Transverse colon (tissue), 4 donors: Measurements from ENCODE around the gene VASN. TPM values are rescaled to one million over a fixed set of nuclear protein-coding genes. Genes with fewer than 3 reads are reported as not detected.

Source experiments
- DNase-seq: peaks from one replicate; pipeline ENCODE4 v3.0.0-alpha.2; 2019
- H3K27ac ChIP-seq, 4 donors: fragments of 200-600 bp; sonication (generic); 2 replicates each; pipeline ENCODE4 v1.5.1; 2016 to 2018; ENCODE audit warnings: inconsistent platforms in 4 of 4
- H3K27me3 ChIP-seq: fragments of 200-600 bp; sonication (generic); 2 replicates; pipeline ENCODE4 v1.5.1; 2017; ENCODE audit warnings: inconsistent platforms
- H3K36me3 ChIP-seq, 4 donors: fragments of 200-600 bp; sonication (generic); 2 replicates each; pipeline ENCODE4 v1.5.1; 2017 to 2019; ENCODE audit warnings: inconsistent platforms in 4 of 4
- H3K4me1 ChIP-seq, 4 donors: fragments of 200-600 bp; sonication (generic); 2 replicates each; pipeline ENCODE4 v1.5.1; 2017 to 2020; ENCODE audit warnings: inconsistent platforms in 4 of 4
- H3K4me3 ChIP-seq, 4 donors: fragments of 200-600 bp; sonication (generic); 1 replicate in 1 of 4; 2 replicates in 3 of 4; pipeline versions ENCODE4 v1.5.1 to v1.6.1; 2017 to 2019; ENCODE audit warnings: inconsistent platforms in 4 of 4
- H3K9me3 ChIP-seq, 2 donors: fragments of 200-600 bp; sonication (generic); 2 replicates each; pipeline ENCODE4 v1.5.1; 2017 to 2019; ENCODE audit warnings: inconsistent platforms in 2 of 2
- CTCF ChIP-seq, 5 experiments: fragments of 200-600 bp in 3 of 5; fragments of 450-650 bp in 2 of 5; sonication (generic) in 3 of 5; IDR thresholded peaks; 1 replicate in 2 of 5; 2 replicates in 3 of 5; pipeline ENCODE4 v1.5.1; 2016 to 2017; ENCODE audit warnings: antibody characterized with exemption in 5 of 5, inconsistent platforms in 3 of 5, mild to moderate bottlenecking in 2 of 5, moderate library complexity in 1 of 5
- EP300 ChIP-seq: sonication (generic); formaldehyde crosslinking; IDR thresholded peaks from one replicate; pipeline ENCODE4 v1.6.1; 2017; ENCODE audit warnings: antibody characterized with exemption, low read depth
- POLR2A ChIP-seq: fragments of 450-650 bp; IDR thresholded peaks from one replicate; pipeline ENCODE4 v1.6.1; 2016; ENCODE audit warnings: antibody characterized with exemption, mild to moderate bottlenecking, moderate library complexity
- POLR2AphosphoS5 ChIP-seq, 3 donors: sonication (generic); formaldehyde crosslinking; IDR thresholded peaks; one replicate each; pipeline ENCODE4 v1.6.1; 2016; ENCODE audit warnings: antibody characterized with exemption in 3 of 3
- WGBS, 2 donors: methylation state at CpG; one replicate each; pipeline ENCODE4 v1.1.5; 2018; ENCODE audit warnings: low coverage in 1 of 2; 5-methylcytosine and 5-hydroxymethylcytosine counted together
- in situ Hi-C, 4 donors: fragments of 200-750 bp; cut with MboI; loops; one replicate each; pipeline versions ENCODE4 v1.15.0 to v1.15.1; 2017; ENCODE audit warnings: low sequenced_read_pairs in 3 of 4, low pct_ligation_motif_present in 1 of 4, low pct_unique_long_range_greater_than_20kb in 1 of 4
- intact Hi-C: fragments of 100-400 bp; cut with DNase I; formaldehyde crosslinking; loops from one replicate; pipeline ENCODE4 v1.15.1; 2023; ENCODE audit warnings: low total_unique reads
- total RNA-seq, 4 donors: library from RNA; depleted of rRNA; stranded (reverse); fragments of >200 nt; gene quantifications; one replicate each; pipeline ENCODE4 v1.1.0, GENCODE V29; 2016

Gene VASN
- total RNA-seq, 4 donors from 2014 or later = 3.4 to 18.7 (median 9.0) TPM

- TF ChIP-seq POLR2AphosphoS5 (IDR thresholded peaks at IDR 0.05) (peak in 2 of 3 donors; percentile 47 to 49), CTCF (IDR thresholded peaks at IDR 0.05) (peak in 1 of 5 experiments; percentile 43), EP300 (no peak), POLR2A (peak; percentile 64)
- Histone ChIP-seq H3K36me3 (no peaks in the 10 kb centered on the region), H3K4me3 (peak overlapping the region; percentile 79 to 98 (median 93)), H3K27me3 (no peaks in the 10 kb centered on the region), H3K27ac (peak overlapping the region; percentile 92 to 99 (median 96)), H3K4me1 (peaks cover 20 to 54% (median 31%) of the 10 kb centered on the region in 4 donors), H3K9me3 (no peaks in the 10 kb centered on the region)
- peak; percentile 72 for DNase-seq
- intact Hi-C loops (no loop called here), in situ Hi-C loops (loop anchor here in 1 of 4 donors (10.0 kb wide), 1 partner anchor 61 kb away; the partner anchor contains the start of gene PAM16)
- 0 to 1% methylated on average over 3 to 27 of the region's 44 CpGs for WGBS, 2 donors
These were observed 44.0 kb downstream of the VASN start for GRCh38 chr16:4415538-4416199.

GRCh38 chr16:4416200-4417032 is 44.8 kb downstream of the VASN start, which contains the start of gene CORO7:
CORO7 (minus strand) TSS chr16:4416596; CDS start chr16:4416518, 78 bp downstream.
- 0% methylated on average over 48 of the region's 92 CpGs; no CpG with 5 or more reads in 1 of the 2 donors for WGBS, 2 donors
- Histone ChIP-seq H3K27me3 (no peaks in the 10 kb centered on the region), H3K4me1 (peaks cover 17 to 49% (median 29%) of the 10 kb centered on the region in 4 donors), H3K9me3 (no peaks in the 10 kb centered on the region), H3K27ac (peak within 1 kb of the TSS; percentile 92 to 99 (median 96)), H3K4me3 (peak within 1 kb of the TSS; percentile 79 to 98 (median 93)), H3K36me3 (no peaks in the 10 kb centered on the region)
- TF ChIP-seq POLR2A (peak; percentile 82), EP300 (no peak), POLR2AphosphoS5 (IDR thresholded peaks at IDR 0.05) (peak; percentile 81 to 91 (median 90)), CTCF (IDR thresholded peaks at IDR 0.05) (peak in 1 of 5 experiments; percentile 45)
- intact Hi-C loops (no loop called here), in situ Hi-C loops (loop anchor here in 1 of 4 donors (10.0 kb wide), 1 partner anchor 62 kb away; the partner anchor contains the start of gene PAM16)
- peak; percentile 98 for DNase-seq

GRCh38 chr16:4419402-4419959 is 47.8 kb downstream of the VASN start:
- TF ChIP-seq EP300 (no peak), CTCF (IDR thresholded peaks at IDR 0.05) (no peak), POLR2A (no peak), POLR2AphosphoS5 (IDR thresholded peaks at IDR 0.05) (no peak)
- Histone ChIP-seq H3K4me1 (peaks cover 16 to 38% (median 27%) of the 10 kb centered on the region in 4 donors), H3K27ac (peak overlapping the region in 3 of 4 donors; percentile 14 to 46 (median 34)), H3K27me3 (no peaks in the 10 kb centered on the region), H3K9me3 (no peaks in the 10 kb centered on the region), H3K36me3 (no peaks in the 10 kb centered on the region), H3K4me3 (no peak overlapping the region)
- WGBS, 2 donors = 57 to 73% methylated on average over 3 to 7 of the region's 7 CpGs
- in situ Hi-C loops (loop anchor here in 1 of 4 donors (10.0 kb wide), 1 partner anchor 65 kb away; the partner anchor contains the start of gene PAM16), intact Hi-C loops (no loop called here)
- no peak for DNase-seq
